HEK293 (cell line): ENCODE results near the gene GAS1.

Source experiments
- CTCF ChIA-PET: fragments of 350-600 bp; formaldehyde crosslinking; extraction: SDS; loops from one replicate; lab custom pipeline; 2021; ENCODE audit warnings: antibody characterized with exemption; lab: Yijun Ruan, JAX
- POLR2A ChIA-PET: fragments of 300-600 bp; formaldehyde crosslinking; extraction: SDS; loops from one replicate; lab custom pipeline; 2020; ENCODE audit warnings: antibody characterized with exemption, inconsistent platforms; lab: Yijun Ruan, JAX
- H3K27ac ChIP-seq: fragments of 200-500 bp; sonication (Bioruptor generic); 2 replicates; pipeline ENCODE4 v1.5.1; 2014; ENCODE audit warnings: low read depth, low read length, control low read depth, inconsistent platforms; ENCODE audit errors: extremely low read depth
- H3K36me3 ChIP-seq, 2 experiments: fragments of 200-500 bp in 1 of 2; sonication (Bioruptor generic) in 1 of 2; 1 replicate in 1 of 2; 2 replicates in 1 of 2; pipeline ENCODE4 v1.5.1; 2014 to 2017; ENCODE audit warnings: inconsistent platforms in 2 of 2, low read length in 2 of 2; ENCODE audit not compliant: control insufficient read depth in 2 of 2, insufficient read depth in 1 of 2
- H3K4me1 ChIP-seq: fragments of 200-500 bp; sonication (Bioruptor generic); 2 replicates; pipeline ENCODE4 v1.5.1; 2014; ENCODE audit warnings: mild to moderate bottlenecking, low read length, inconsistent platforms; ENCODE audit not compliant: control insufficient read depth, insufficient read depth
- H3K4me3 ChIP-seq: 2 replicates; pipeline ENCODE4 v1.5.1; 2011; ENCODE audit warnings: low read depth, mild to moderate bottlenecking, control low read depth, low read length, moderate library complexity
- H3K9me3 ChIP-seq: fragments of 200-500 bp; sonication (Bioruptor generic); 2 replicates; pipeline ENCODE4 v1.5.1; 2014; ENCODE audit warnings: low read depth, low read length, inconsistent platforms; ENCODE audit not compliant: control insufficient read depth, insufficient read depth
- FEZF1 ChIP-seq: fragments of 450-650 bp; formaldehyde crosslinking; IDR thresholded peaks from 2 replicates; pipeline ENCODE4 v1.5.1; 2016; ENCODE audit warnings: missing biosample characterization, missing genetic modification characterization
- GFI1B ChIP-seq: fragments of 450-650 bp; formaldehyde crosslinking; IDR thresholded peaks from 2 replicates; pipeline ENCODE4 v1.5.1; 2016; ENCODE audit warnings: missing biosample characterization, missing genetic modification characterization
- GLI2 ChIP-seq: fragments of 450-650 bp; formaldehyde crosslinking; IDR thresholded peaks from 2 replicates; pipeline ENCODE4; 2017; ENCODE audit warnings: missing biosample characterization, missing genetic modification characterization, low read depth, borderline replicate concordance
- HOXA7 ChIP-seq: sonication (generic); formaldehyde crosslinking; IDR thresholded peaks from 2 replicates; pipeline ENCODE4 v1.8.1; 2022; ENCODE audit warnings: missing genetic modification reagents, borderline replicate concordance
- KLF7 ChIP-seq: fragments of 450-650 bp; formaldehyde crosslinking; IDR thresholded peaks from 2 replicates; pipeline ENCODE4 v1.5.1; 2016; ENCODE audit warnings: missing biosample characterization, missing genetic modification characterization, borderline replicate concordance
- OSR2 ChIP-seq: fragments of 450-650 bp; formaldehyde crosslinking; IDR thresholded peaks from 2 replicates; pipeline ENCODE4 v1.5.1; 2016; ENCODE audit warnings: missing biosample characterization, missing genetic modification characterization
- SCRT1 ChIP-seq: fragments of 450-650 bp; formaldehyde crosslinking; IDR thresholded peaks from 2 replicates; pipeline ENCODE4 v1.5.1; 2016; ENCODE audit warnings: missing biosample characterization, missing genetic modification characterization, borderline replicate concordance
- ZBTB48 ChIP-seq: fragments of 450-650 bp; formaldehyde crosslinking; IDR thresholded peaks from 2 replicates; pipeline ENCODE4 v1.5.1; 2016; ENCODE audit warnings: missing biosample characterization, missing genetic modification characterization
- ZNF121 ChIP-seq: fragments of 450-650 bp; formaldehyde crosslinking; IDR thresholded peaks from 2 replicates; pipeline ENCODE4 v1.5.1; 2016; ENCODE audit warnings: missing biosample characterization, missing genetic modification characterization
- ZNF175 ChIP-seq: fragments of 450-650 bp; formaldehyde crosslinking; IDR thresholded peaks from 2 replicates; pipeline ENCODE4 v1.5.1; 2016; ENCODE audit warnings: missing biosample characterization, missing genetic modification characterization
- ZNF274 ChIP-seq, 2 experiments: fragments of 200-500 bp in 1 of 2; fragments of 450-650 bp in 1 of 2; sonication (Bioruptor generic) in 1 of 2; formaldehyde crosslinking in 1 of 2; IDR thresholded peaks; 2 replicates each; pipeline versions ENCODE4 v1.5.1 to v1.6.1; 2014 to 2016; ENCODE audit warnings: borderline replicate concordance in 1 of 2, inconsistent platforms in 1 of 2, low read length in 1 of 2, missing biosample characterization in 1 of 2, missing genetic modification characterization in 1 of 2
- ZNF292 ChIP-seq: fragments of 450-650 bp; formaldehyde crosslinking; IDR thresholded peaks from 2 replicates; pipeline ENCODE4 v1.5.1; 2016; ENCODE audit warnings: low read depth, missing biosample characterization, missing genetic modification characterization, borderline replicate concordance
- ZNF311 ChIP-seq: fragments of 450-650 bp; formaldehyde crosslinking; IDR thresholded peaks from 2 replicates; pipeline ENCODE4 v1.5.1; 2017; ENCODE audit warnings: missing biosample characterization, missing genetic modification characterization, borderline replicate concordance
- ZNF335 ChIP-seq: fragments of 450-650 bp; formaldehyde crosslinking; conservative IDR thresholded peaks from 2 replicates; pipeline ENCODE4 v1.5.1; 2016; ENCODE audit warnings: missing biosample characterization, missing genetic modification characterization
- ZNF341 ChIP-seq: fragments of 450-650 bp; formaldehyde crosslinking; IDR thresholded peaks from 2 replicates; pipeline ENCODE4; 2016; ENCODE audit warnings: low read depth, missing biosample characterization, missing genetic modification characterization
- ZNF354C ChIP-seq: fragments of 450-650 bp; formaldehyde crosslinking; IDR thresholded peaks from 2 replicates; pipeline ENCODE4 v1.5.1; 2016; ENCODE audit warnings: missing biosample characterization, missing genetic modification characterization, low read depth, borderline replicate concordance
- ZNF404 ChIP-seq: fragments of 450-650 bp; formaldehyde crosslinking; IDR thresholded peaks from 2 replicates; pipeline ENCODE4 v1.5.1; 2017; ENCODE audit warnings: missing biosample characterization, missing genetic modification characterization
- ZNF416 ChIP-seq: fragments of 450-650 bp; formaldehyde crosslinking; IDR thresholded peaks from 2 replicates; pipeline ENCODE4 v1.5.1; 2016; ENCODE audit warnings: missing biosample characterization, missing genetic modification characterization
- ZNF530 ChIP-seq: fragments of 450-650 bp; formaldehyde crosslinking; IDR thresholded peaks from 2 replicates; pipeline ENCODE4 v1.5.1; 2016; ENCODE audit warnings: low read depth, missing biosample characterization, missing genetic modification characterization
- ZNF548 ChIP-seq: fragments of 450-650 bp; formaldehyde crosslinking; IDR thresholded peaks from 2 replicates; pipeline ENCODE4 v1.5.1; 2016; ENCODE audit warnings: missing biosample characterization, missing genetic modification characterization
- ZNF600 ChIP-seq: fragments of 450-650 bp; formaldehyde crosslinking; IDR thresholded peaks from 2 replicates; pipeline ENCODE4 v1.5.1; 2016; ENCODE audit warnings: missing biosample characterization, missing genetic modification characterization
- ZNF610 ChIP-seq: fragments of 450-650 bp; formaldehyde crosslinking; IDR thresholded peaks from 2 replicates; pipeline ENCODE4 v1.5.1; 2016; ENCODE audit warnings: missing biosample characterization, missing genetic modification characterization, borderline replicate concordance
- ZNF660 ChIP-seq: fragments of 450-650 bp; IDR thresholded peaks from 2 replicates; pipeline ENCODE4 v1.5.1; 2018; ENCODE audit warnings: missing biosample characterization, mild to moderate bottlenecking, missing genetic modification characterization
- ZNF785 ChIP-seq: fragments of 450-650 bp; formaldehyde crosslinking; IDR thresholded peaks from 2 replicates; pipeline ENCODE4 v1.5.1; 2016; ENCODE audit warnings: missing biosample characterization, missing genetic modification characterization
- ZNF843 ChIP-seq: fragments of 450-650 bp; formaldehyde crosslinking; IDR thresholded peaks from 2 replicates; pipeline ENCODE4 v1.5.1; 2016; ENCODE audit warnings: missing biosample characterization, missing genetic modification characterization
- ZSCAN30 ChIP-seq: fragments of 450-650 bp; IDR thresholded peaks from 2 replicates; pipeline ENCODE4 v1.5.1; 2018; ENCODE audit warnings: missing biosample characterization, mild to moderate bottlenecking, missing genetic modification characterization, moderate library complexity
- TF ChIP-seq, protein P1 (sequence below): fragments of 450-650 bp; formaldehyde crosslinking; IDR thresholded peaks from 2 replicates; pipeline ENCODE4 v1.5.1; 2016; ENCODE audit warnings: missing biosample characterization, missing genetic modification characterization
- TF ChIP-seq, protein P2 (sequence below): fragments of 450-650 bp; formaldehyde crosslinking; IDR thresholded peaks from 2 replicates; pipeline ENCODE4 v1.5.1; 2016; ENCODE audit warnings: missing biosample characterization, missing genetic modification characterization
- TF ChIP-seq, protein P3 (sequence below): fragments of 450-650 bp; formaldehyde crosslinking; IDR thresholded peaks from 2 replicates; pipeline ENCODE4 v1.5.1; 2016; ENCODE audit warnings: missing biosample characterization, missing genetic modification characterization

The GAS1 gene

DNA sequence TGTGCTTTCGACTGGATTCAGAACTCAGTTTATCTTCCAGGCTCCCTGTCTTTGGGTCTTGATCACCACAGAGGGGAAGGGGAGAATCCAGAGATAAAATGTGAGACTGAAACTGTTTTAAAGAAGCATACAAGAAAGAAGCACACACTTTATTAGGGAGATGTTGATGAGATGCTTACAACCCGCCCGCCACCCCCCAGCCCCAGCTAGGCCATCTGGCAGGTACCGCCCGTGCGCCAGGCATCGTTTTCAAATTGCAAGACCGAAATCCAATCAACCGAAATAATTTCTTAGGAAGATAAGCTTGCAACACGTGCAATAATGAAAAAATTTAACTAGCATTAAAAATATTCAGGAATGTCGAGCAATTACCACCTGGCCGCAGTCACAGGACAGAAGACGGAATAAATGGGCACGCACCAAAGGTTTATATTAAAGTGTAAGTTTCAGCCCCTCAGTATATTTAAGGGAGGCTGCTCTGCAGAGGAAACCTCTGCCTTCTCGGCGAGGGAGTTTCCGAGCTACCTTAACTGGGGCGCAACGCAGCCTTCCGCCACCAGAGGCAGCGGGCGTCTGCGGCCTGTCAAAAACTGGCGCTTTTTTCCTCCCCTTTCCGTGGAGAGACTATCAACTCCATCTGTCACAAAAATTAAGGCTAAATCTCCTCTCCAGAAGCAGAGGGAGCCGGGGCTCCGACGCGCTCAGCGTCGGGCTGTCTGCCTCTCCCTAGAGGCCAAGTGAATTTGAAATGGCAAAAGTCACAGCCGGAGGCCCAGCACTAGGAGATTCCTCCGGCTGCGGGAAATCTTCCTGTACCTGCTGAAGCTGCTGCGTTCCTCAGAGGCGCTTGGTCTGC lies 996 bp upstream of the GAS1 start (continued):
- TF ChIP-seq SCRT1 (tag by site-specific recombination) (0 out of 2 replicates have a peak, but pooled peaks have one; percentile 16), ZNF548 (no peak), ZNF341 (tag by site-specific recombination) (no peak), ZNF660 (tag by site-specific recombination) (peak; percentile 91), ZBTB48 (peak; percentile 74; the same call in 1 of the 2 replicates), ZNF354C (tag by site-specific recombination) (no peak), ZNF274 (IDR thresholded peaks at IDR 0.05; ENCODE audit: low read length) (no peak), ZNF274 (tag by site-specific recombination; IDR thresholded peaks at IDR 0.05; ENCODE audit: borderline replicate concordance) (no peak), ZNF175 (tag by site-specific recombination) (no peak), ZNF843 (tag by site-specific recombination) (0 out of 2 replicates have a peak, but pooled peaks have one; percentile 33), KLF7 (tag by site-specific recombination) (0 out of 2 replicates have a peak, but pooled peaks have one; percentile 29), ZNF600 (no peak), ZNF335 (tag by site-specific recombination) (peak; percentile 19; the same call in 1 of the 2 replicates), ZNF121 (tag by site-specific recombination) (no peak), GLI2 (tag by site-specific recombination) (no peak), ZSCAN30 (tag by site-specific recombination) (peak; percentile 90)
- TF ChIP-seq, protein P1, sequence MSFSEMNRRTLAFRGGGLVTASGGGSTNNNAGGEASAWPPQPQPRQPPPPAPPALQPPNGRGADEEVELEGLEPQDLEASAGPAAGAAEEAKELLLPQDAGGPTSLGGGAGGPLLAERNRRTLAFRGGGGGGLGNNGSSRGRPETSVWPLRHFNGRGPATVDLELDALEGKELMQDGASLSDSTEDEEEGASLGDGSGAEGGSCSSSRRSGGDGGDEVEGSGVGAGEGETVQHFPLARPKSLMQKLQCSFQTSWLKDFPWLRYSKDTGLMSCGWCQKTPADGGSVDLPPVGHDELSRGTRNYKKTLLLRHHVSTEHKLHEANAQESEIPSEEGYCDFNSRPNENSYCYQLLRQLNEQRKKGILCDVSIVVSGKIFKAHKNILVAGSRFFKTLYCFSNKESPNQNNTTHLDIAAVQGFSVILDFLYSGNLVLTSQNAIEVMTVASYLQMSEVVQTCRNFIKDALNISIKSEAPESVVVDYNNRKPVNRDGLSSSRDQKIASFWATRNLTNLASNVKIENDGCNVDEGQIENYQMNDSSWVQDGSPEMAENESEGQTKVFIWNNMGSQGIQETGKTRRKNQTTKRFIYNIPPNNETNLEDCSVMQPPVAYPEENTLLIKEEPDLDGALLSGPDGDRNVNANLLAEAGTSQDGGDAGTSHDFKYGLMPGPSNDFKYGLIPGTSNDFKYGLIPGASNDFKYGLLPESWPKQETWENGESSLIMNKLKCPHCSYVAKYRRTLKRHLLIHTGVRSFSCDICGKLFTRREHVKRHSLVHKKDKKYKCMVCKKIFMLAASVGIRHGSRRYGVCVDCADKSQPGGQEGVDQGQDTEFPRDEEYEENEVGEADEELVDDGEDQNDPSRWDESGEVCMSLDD (tag by site-specific recombination) = 0 out of 2 replicates have a peak, but pooled peaks have one; percentile 23
- TF ChIP-seq, all 188 proteins: peak for 32

DNA sequence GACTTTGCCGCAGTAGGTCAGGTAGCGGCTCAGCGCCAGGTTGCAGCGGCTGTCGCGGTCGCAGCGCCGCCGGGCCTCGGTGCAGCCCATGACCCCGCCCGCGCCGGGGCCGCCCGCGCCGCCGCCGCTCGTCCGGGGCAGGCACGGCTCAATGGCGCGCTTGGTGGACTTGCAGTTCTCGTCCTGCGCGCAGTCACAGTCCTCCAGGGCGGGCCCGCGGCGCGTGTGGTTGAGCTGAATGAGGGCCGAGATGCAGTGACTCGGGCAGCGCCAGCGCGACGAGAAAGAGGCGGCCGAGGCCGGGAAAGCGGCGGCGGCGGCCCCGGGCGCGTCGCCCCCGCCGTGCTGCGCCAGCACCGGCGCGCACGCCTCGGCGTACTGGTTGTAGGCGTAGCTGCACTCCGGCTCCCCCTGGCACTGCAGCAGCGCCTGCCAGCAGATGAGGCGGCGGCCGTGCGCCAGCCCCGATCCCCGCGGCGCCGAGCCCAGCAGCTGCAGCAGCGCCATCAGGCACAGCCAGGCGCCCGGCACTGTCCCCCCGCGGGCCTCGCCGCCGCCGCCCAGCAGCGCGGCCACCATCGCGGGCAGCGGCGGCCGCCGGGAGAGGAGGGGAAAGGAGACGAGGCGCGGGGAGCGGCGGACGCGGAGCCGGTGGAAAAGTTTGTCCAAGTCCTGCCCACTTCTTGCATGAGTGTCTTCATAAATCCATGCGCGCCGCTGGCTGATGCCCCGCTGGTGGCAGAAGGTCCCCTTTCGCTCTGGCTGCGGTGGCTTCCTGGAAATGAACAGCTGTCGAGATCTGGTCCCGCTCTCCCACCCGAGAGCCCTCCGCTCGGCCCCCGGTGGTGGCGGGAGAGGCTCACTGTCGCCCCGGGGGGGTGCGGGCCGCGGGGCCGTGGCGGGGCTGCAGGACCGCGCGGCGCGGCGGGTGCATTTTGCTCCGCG lies 833 bp downstream of the GAS1 start:
- H3K9me3 ChIP-seq = no peaks in the 10 kb centered on the region
- peaks cover 20% of the 10 kb centered on the region for H3K4me1 ChIP-seq
- no peaks in the 10 kb centered on the region for H3K36me3 ChIP-seq
- peak overlapping the region; percentile 77 for H3K4me3 ChIP-seq
- peak overlapping the region; percentile 99 for H3K27ac ChIP-seq
- POLR2A ChIA-PET = interaction anchor here (0.5 to 2.4 kb wide), 9 partner anchors 14 to 689 kb away, joined by 3 to 19 read pairs (median 4); no protein-coding TSS in a partner anchor
- CTCF ChIA-PET = interaction anchor here (0.5 to 4.1 kb wide), 8 partner anchors 9 to 530 kb away, joined by 3 to 15 read pairs (median 3); no protein-coding TSS in a partner anchor
- TF ChIP-seq, protein P2, sequence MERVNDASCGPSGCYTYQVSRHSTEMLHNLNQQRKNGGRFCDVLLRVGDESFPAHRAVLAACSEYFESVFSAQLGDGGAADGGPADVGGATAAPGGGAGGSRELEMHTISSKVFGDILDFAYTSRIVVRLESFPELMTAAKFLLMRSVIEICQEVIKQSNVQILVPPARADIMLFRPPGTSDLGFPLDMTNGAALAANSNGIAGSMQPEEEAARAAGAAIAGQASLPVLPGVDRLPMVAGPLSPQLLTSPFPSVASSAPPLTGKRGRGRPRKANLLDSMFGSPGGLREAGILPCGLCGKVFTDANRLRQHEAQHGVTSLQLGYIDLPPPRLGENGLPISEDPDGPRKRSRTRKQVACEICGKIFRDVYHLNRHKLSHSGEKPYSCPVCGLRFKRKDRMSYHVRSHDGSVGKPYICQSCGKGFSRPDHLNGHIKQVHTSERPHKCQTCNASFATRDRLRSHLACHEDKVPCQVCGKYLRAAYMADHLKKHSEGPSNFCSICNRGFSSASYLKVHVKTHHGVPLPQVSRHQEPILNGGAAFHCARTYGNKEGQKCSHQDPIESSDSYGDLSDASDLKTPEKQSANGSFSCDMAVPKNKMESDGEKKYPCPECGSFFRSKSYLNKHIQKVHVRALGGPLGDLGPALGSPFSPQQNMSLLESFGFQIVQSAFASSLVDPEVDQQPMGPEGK (tag by site-specific recombination) = no peak
- no peak for TF ChIP-seq GFI1B (tag by site-specific recombination)
- no peak for TF ChIP-seq ZNF416 (tag by site-specific recombination)
- TF ChIP-seq ZNF311 = no peak
- no peak for TF ChIP-seq ZNF610
- TF ChIP-seq, protein P3, sequence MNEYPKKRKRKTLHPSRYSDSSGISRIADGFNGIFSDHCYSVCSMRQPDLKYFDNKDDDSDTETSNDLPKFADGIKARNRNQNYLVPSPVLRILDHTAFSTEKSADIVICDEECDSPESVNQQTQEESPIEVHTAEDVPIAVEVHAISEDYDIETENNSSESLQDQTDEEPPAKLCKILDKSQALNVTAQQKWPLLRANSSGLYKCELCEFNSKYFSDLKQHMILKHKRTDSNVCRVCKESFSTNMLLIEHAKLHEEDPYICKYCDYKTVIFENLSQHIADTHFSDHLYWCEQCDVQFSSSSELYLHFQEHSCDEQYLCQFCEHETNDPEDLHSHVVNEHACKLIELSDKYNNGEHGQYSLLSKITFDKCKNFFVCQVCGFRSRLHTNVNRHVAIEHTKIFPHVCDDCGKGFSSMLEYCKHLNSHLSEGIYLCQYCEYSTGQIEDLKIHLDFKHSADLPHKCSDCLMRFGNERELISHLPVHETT = no peak
- no peak for TF ChIP-seq ZNF785 (tag by site-specific recombination)
- no peak for TF ChIP-seq ZNF404 (tag by site-specific recombination)
- TF ChIP-seq FEZF1 = no peak
- no peak for TF ChIP-seq HOXA7 (CRISPR knock-in tag)
- TF ChIP-seq ZNF292 = no peak
- TF ChIP-seq OSR2 (tag by site-specific recombination) = no peak
- TF ChIP-seq ZNF335 (tag by site-specific recombination) = peak; percentile 26
- TF ChIP-seq ZNF530 (tag by site-specific recombination) = no peak
